Body of pancreas (tissue), 4 donors: Measurements from ENCODE around the gene SKAP1. TPM values are rescaled to one million over a fixed set of nuclear protein-coding genes. Genes with fewer than 3 reads are reported as not detected.

Experiments used
- ATAC-seq: fragments of 150-250 bp; one replicate; pipeline ENCODE4 v1.9.1; 2016
- DNase-seq, 4 donors: peaks; one replicate each; pipeline ENCODE4 v3.0.0-alpha.2; 2019
- H3K27ac ChIP-seq, 4 donors: fragments of 200-600 bp; sonication (generic); 1 replicate in 3 of 4; 2 replicates in 1 of 4; pipeline versions ENCODE4 v1.5.1 to v1.6.1; 2016 to 2019; ENCODE audit warnings: mild to moderate bottlenecking in 1 of 4, mixed read lengths in 1 of 4, moderate library complexity in 1 of 4
- H3K27me3 ChIP-seq, 2 donors: fragments of 200-600 bp; sonication (generic); one replicate each; pipeline ENCODE4 v1.6.0; 2016; ENCODE audit warnings: mild to moderate bottlenecking in 1 of 2
- H3K36me3 ChIP-seq, 2 donors: fragments of 200-600 bp; sonication (generic); replicated peaks in 1 of 2; 2 replicates each; pipeline ENCODE4 v1.5.1; 2016; ENCODE audit warnings: low read depth in 2 of 2; ENCODE audit not compliant: insufficient read depth in 1 of 2
- H3K4me1 ChIP-seq: fragments of 200-600 bp; sonication (generic); one replicate; pipeline ENCODE4 v1.6.0; 2016
- H3K4me3 ChIP-seq, 2 donors: fragments of 200-600 bp; sonication (generic); 1 replicate in 1 of 2; 2 replicates in 1 of 2; pipeline ENCODE4 v1.5.1; 2016 to 2019
- H3K9me3 ChIP-seq, 3 donors: fragments of 200-600 bp; sonication (generic); 1 replicate in 2 of 3; 2 replicates in 1 of 3; pipeline ENCODE4 v1.5.1; 2016
- CTCF ChIP-seq, 7 experiments: fragments of 450-650 bp in 4 of 7; fragments of 200-600 bp in 3 of 7; sonication (generic) in 3 of 7; IDR thresholded peaks; one replicate each; pipeline ENCODE4 v1.5.1; 2016 to 2019; ENCODE audit warnings: antibody characterized with exemption in 7 of 7
- POLR2A ChIP-seq, 3 donors: fragments of 450-650 bp; IDR thresholded peaks; one replicate each; pipeline ENCODE4 v1.6.1; 2016; ENCODE audit warnings: antibody characterized with exemption in 3 of 3, mild to moderate bottlenecking in 2 of 3
- WGBS, 2 donors: methylation state at CpG; one replicate each; pipeline ENCODE4 v1.1.5; 2017; 5-methylcytosine and 5-hydroxymethylcytosine counted together
- intact Hi-C: fragments of 100-400 bp; cut with DNase I; formaldehyde crosslinking; loops from one replicate; pipeline ENCODE4 v1.15.1; 2023
- total RNA-seq, 2 donors: library from RNA; depleted of rRNA; stranded (reverse); fragments of >200 nt; gene quantifications; one replicate each; pipeline ENCODE4 v1.1.0, GENCODE V29; 2016

The SKAP1 gene
- total RNA-seq, 2 donors from 2014 or later = 0.78 to 4.0 TPM

DNA sequence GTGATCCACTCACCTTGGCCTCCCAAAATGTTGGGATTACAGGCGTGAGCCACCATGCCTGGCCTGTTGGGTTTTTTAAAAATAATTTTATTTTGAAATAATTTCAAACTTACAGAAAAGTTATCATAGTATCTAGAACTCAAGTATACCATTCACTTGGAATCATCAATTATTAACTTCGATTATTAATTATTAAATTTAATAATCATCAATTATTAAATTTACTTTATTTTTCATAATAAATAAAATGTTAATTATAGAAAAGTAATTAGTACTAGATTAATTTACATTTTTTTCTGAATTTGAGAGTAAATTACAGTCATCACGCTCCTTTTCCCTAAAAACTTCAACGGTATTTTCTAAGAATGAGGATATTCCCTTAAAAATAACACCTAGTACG, 13.7 kb upstream of the SKAP1 start:
- Histone ChIP-seq H3K4me1 (peaks cover 15% of the 10 kb centered on the region), H3K36me3 (no peaks in the 10 kb centered on the region), H3K4me3 (no peak overlapping the region), H3K9me3 (no peaks in the 10 kb centered on the region), H3K27ac (no peak overlapping the region), H3K27me3 (no peaks in the 10 kb centered on the region)
- WGBS, 2 donors = 84 to 88% methylated on average over 5 of the region's 5 CpGs
- intact Hi-C loops = no loop called here
- no peak for DNase-seq
- ATAC-seq = no peak
- no peak for TF ChIP-seq POLR2A (IDR thresholded peaks at IDR 0.05)
- TF ChIP-seq CTCF (IDR thresholded peaks at IDR 0.05) = no peak

GRCh38 chr17:48442819-48443218, 12.8 kb upstream of the SKAP1 start:
- Histone ChIP-seq H3K9me3 (no peaks in the 10 kb centered on the region), H3K4me3 (no peak overlapping the region), H3K36me3 (no peaks in the 10 kb centered on the region), H3K27me3 (no peaks in the 10 kb centered on the region), H3K4me1 (peaks cover 15% of the 10 kb centered on the region), H3K27ac (no peak overlapping the region)
- no peak for ATAC-seq
- intact Hi-C loops = no loop called here
- 65 to 79% methylated on average over 3 of the region's 3 CpGs for WGBS, 2 donors
- TF ChIP-seq POLR2A (IDR thresholded peaks at IDR 0.05) (no peak), CTCF (IDR thresholded peaks at IDR 0.05) (no peak)
- DNase-seq = no peak

DNA sequence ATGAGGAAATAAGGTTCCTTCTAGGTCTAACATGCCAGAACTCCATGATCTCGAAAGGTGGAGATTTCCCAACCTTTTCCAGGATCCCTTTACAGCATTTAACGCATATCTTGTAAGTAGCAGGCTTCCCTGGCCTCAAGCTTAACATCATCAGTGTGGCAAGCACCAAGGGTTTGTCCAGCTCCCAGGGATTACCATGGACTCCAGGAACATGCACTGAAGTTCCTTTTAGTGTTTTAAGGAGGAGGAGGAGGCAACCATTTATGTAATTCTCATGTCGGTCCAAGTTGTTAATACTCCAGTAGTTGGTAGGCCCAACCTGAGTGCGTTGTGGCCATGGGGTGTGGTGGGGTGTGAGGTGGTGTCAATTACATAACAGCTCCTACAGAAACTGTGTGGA, 11.8 kb upstream of the SKAP1 start:
- intact Hi-C loops = no loop called here
- Histone ChIP-seq H3K4me3 (no peak overlapping the region), H3K27me3 (no peaks in the 10 kb centered on the region), H3K36me3 (no peaks in the 10 kb centered on the region), H3K9me3 (no peaks in the 10 kb centered on the region), H3K27ac (no peak overlapping the region), H3K4me1 (peaks cover 15% of the 10 kb centered on the region)
- DNase-seq (no peak), ATAC-seq (no peak)
- WGBS, 2 donors = 88 to 89% methylated on average over 4 of the region's 4 CpGs
- no peak for TF ChIP-seq CTCF (IDR thresholded peaks at IDR 0.05)
- no peak for TF ChIP-seq POLR2A (IDR thresholded peaks at IDR 0.05)

DNA sequence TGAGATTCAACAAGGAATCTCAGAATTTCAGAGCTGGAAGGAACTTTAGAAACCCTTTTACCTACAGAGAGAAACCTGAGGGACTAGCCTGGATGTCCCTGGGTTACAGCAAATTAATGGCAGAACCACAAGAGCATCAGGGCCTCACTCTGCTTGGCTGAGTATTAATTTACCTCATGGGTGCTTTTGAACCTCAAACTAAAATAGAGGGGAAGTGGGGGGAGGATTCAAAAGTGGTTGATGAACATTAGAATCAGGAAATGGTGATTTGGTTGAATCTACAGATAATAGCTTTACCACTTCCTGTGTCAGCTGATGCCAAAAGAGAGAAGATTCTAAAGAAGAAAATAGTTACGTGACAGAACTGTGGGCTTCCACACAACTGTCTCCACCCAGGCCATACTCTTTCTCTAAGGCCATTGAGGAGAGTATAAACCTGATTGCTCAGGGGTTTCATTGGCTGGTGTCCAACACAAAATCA, 11.3 kb upstream of the SKAP1 start:
- Histone ChIP-seq H3K27ac (no peak overlapping the region), H3K9me3 (no peaks in the 10 kb centered on the region), H3K36me3 (no peaks in the 10 kb centered on the region), H3K4me3 (no peak overlapping the region), H3K27me3 (no peaks in the 10 kb centered on the region), H3K4me1 (peaks cover 15% of the 10 kb centered on the region)
- DNase-seq (no peak), ATAC-seq (no peak)
- 75 to 88% methylated on average over 1 of the region's 1 CpG for WGBS, 2 donors
- no peak for TF ChIP-seq POLR2A (IDR thresholded peaks at IDR 0.05)
- TF ChIP-seq CTCF (IDR thresholded peaks at IDR 0.05) = no peak
- intact Hi-C loops = no loop called here

DNA sequence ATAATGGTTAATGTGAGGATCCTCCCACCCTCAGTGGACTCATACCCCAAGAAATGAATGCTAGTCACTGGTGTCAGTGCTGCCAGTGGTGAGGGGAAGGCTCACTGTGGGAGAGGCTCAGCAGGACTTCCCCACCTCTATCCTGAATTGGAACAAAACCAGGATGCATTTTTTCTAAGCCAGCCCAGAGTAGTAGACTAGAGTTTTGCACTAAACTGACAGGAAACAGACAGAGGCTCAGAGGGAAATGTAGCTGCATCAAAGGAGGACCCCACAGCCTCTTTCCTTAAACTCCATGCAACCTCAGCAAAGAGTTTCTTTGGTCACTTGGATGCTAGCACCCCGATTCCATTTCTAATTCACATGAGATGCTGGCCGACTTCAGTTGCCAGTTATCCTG, 10.7 kb upstream of the SKAP1 start:
- no peaks in the 10 kb centered on the region for H3K9me3 ChIP-seq
- no peak for DNase-seq
- H3K4me3 ChIP-seq = no peak overlapping the region
- intact Hi-C loops = no loop called here
- ATAC-seq = no peak
- H3K27me3 ChIP-seq = no peaks in the 10 kb centered on the region
- H3K4me1 ChIP-seq = peaks cover 15% of the 10 kb centered on the region
- H3K27ac ChIP-seq = no peak overlapping the region
- 78 to 94% methylated on average over 2 of the region's 2 CpGs for WGBS, 2 donors
- no peaks in the 10 kb centered on the region for H3K36me3 ChIP-seq
- TF ChIP-seq CTCF (IDR thresholded peaks at IDR 0.05) = no peak
- TF ChIP-seq POLR2A (IDR thresholded peaks at IDR 0.05) = no peak
